Measurements from ENCODE around the gene JAK1. TPM values are rescaled to one million over a fixed set of nuclear protein-coding genes. Genes with fewer than 3 reads are reported as not detected.

JAK1 gene
- total RNA-seq, 1 experiment from 2014 or later, result 27.8 TPM

DNA sequence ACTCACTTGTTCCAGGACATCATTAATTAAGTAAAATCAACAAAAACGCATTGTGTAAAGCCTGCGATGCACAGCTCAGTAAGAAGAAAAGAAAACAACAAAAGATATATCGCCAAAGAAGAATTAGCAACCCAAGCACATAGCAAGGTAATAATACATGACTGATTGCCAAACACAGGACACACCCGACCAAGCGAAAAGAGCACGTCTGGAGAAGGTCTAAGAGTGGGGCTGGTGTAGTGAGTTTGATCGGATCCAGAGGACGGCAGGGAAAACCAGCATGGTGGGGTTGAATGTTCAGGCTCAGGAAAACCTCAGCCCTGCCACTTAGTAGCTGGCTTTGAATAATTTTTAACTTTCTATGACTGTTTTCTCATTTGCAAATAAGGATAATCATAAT is 69.8 kb downstream of the JAK1 start:
- H3K4me3 Mint-ChIP-seq, result no peak overlapping the region
- DNase-seq (ENCODE audit: low spot score) (no peak), ATAC-seq (no peak)
- CTCF ChIA-PET, result no interaction called here
- no peaks in the 10 kb centered on the region for H3K27me3 Mint-ChIP-seq (ENCODE audit: low read depth)
- TF ChIP-seq, protein P1, sequence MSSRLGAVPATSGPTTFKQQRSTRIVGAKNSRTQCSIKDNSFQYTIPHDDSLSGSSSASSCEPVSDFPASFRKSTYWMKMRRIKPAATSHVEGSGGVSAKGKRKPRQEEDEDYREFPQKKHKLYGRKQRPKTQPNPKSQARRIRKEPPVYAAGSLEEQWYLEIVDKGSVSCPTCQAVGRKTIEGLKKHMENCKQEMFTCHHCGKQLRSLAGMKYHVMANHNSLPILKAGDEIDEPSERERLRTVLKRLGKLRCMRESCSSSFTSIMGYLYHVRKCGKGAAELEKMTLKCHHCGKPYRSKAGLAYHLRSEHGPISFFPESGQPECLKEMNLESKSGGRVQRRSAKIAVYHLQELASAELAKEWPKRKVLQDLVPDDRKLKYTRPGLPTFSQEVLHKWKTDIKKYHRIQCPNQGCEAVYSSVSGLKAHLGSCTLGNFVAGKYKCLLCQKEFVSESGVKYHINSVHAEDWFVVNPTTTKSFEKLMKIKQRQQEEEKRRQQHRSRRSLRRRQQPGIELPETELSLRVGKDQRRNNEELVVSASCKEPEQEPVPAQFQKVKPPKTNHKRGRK (CRISPR knock-in tag; IDR thresholded peaks at IDR 0.05; ENCODE audit: borderline replicate concordance), result no peak
- no peak for TF ChIP-seq FOXP1 (CRISPR knock-in tag; IDR thresholded peaks at IDR 0.05; ENCODE audit: borderline replicate concordance)
- no peak for TF ChIP-seq TCF7 (CRISPR knock-in tag; IDR thresholded peaks at IDR 0.05; ENCODE audit: low read depth)
- no peak for TF ChIP-seq OVOL2 (CRISPR knock-in tag; IDR thresholded peaks at IDR 0.05; ENCODE audit: borderline replicate concordance)
- TF ChIP-seq NR3C1 (CRISPR knock-in tag; conservative IDR thresholded peaks at IDR 0.05; ENCODE audit: low read depth), result no peak
- TF ChIP-seq, protein P2, sequence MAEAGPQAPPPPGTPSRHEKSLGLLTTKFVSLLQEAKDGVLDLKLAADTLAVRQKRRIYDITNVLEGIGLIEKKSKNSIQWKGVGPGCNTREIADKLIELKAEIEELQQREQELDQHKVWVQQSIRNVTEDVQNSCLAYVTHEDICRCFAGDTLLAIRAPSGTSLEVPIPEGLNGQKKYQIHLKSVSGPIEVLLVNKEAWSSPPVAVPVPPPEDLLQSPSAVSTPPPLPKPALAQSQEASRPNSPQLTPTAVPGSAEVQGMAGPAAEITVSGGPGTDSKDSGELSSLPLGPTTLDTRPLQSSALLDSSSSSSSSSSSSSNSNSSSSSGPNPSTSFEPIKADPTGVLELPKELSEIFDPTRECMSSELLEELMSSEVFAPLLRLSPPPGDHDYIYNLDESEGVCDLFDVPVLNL (CRISPR knock-in tag; IDR thresholded peaks at IDR 0.05; ENCODE audit: borderline replicate concordance, low read depth), result no peak
- TF ChIP-seq, protein P3, sequence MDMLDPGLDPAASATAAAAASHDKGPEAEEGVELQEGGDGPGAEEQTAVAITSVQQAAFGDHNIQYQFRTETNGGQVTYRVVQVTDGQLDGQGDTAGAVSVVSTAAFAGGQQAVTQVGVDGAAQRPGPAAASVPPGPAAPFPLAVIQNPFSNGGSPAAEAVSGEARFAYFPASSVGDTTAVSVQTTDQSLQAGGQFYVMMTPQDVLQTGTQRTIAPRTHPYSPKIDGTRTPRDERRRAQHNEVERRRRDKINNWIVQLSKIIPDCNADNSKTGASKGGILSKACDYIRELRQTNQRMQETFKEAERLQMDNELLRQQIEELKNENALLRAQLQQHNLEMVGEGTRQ (CRISPR knock-in tag; IDR thresholded peaks at IDR 0.05), result no peak
- no peak for TF ChIP-seq ELF4 (CRISPR knock-in tag; IDR thresholded peaks at IDR 0.05; ENCODE audit: low read depth)
- no peak for TF ChIP-seq ZNF423 (CRISPR knock-in tag; IDR thresholded peaks at IDR 0.05)
- TF ChIP-seq SOX15 (CRISPR knock-in tag; IDR thresholded peaks at IDR 0.05), result no peak
- no peak for TF ChIP-seq NFATC4 (CRISPR knock-in tag; IDR thresholded peaks at IDR 0.05)
- TF ChIP-seq, protein P4, sequence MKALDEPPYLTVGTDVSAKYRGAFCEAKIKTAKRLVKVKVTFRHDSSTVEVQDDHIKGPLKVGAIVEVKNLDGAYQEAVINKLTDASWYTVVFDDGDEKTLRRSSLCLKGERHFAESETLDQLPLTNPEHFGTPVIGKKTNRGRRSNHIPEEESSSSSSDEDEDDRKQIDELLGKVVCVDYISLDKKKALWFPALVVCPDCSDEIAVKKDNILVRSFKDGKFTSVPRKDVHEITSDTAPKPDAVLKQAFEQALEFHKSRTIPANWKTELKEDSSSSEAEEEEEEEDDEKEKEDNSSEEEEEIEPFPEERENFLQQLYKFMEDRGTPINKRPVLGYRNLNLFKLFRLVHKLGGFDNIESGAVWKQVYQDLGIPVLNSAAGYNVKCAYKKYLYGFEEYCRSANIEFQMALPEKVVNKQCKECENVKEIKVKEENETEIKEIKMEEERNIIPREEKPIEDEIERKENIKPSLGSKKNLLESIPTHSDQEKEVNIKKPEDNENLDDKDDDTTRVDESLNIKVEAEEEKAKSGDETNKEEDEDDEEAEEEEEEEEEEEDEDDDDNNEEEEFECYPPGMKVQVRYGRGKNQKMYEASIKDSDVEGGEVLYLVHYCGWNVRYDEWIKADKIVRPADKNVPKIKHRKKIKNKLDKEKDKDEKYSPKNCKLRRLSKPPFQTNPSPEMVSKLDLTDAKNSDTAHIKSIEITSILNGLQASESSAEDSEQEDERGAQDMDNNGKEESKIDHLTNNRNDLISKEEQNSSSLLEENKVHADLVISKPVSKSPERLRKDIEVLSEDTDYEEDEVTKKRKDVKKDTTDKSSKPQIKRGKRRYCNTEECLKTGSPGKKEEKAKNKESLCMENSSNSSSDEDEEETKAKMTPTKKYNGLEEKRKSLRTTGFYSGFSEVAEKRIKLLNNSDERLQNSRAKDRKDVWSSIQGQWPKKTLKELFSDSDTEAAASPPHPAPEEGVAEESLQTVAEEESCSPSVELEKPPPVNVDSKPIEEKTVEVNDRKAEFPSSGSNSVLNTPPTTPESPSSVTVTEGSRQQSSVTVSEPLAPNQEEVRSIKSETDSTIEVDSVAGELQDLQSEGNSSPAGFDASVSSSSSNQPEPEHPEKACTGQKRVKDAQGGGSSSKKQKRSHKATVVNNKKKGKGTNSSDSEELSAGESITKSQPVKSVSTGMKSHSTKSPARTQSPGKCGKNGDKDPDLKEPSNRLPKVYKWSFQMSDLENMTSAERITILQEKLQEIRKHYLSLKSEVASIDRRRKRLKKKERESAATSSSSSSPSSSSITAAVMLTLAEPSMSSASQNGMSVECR (CRISPR knock-in tag; IDR thresholded peaks at IDR 0.05; ENCODE audit: borderline replicate concordance), result no peak
- TF ChIP-seq RELA (CRISPR knock-in tag; IDR thresholded peaks at IDR 0.05; ENCODE audit: borderline replicate concordance), result no peak
- TF ChIP-seq, protein P5, sequence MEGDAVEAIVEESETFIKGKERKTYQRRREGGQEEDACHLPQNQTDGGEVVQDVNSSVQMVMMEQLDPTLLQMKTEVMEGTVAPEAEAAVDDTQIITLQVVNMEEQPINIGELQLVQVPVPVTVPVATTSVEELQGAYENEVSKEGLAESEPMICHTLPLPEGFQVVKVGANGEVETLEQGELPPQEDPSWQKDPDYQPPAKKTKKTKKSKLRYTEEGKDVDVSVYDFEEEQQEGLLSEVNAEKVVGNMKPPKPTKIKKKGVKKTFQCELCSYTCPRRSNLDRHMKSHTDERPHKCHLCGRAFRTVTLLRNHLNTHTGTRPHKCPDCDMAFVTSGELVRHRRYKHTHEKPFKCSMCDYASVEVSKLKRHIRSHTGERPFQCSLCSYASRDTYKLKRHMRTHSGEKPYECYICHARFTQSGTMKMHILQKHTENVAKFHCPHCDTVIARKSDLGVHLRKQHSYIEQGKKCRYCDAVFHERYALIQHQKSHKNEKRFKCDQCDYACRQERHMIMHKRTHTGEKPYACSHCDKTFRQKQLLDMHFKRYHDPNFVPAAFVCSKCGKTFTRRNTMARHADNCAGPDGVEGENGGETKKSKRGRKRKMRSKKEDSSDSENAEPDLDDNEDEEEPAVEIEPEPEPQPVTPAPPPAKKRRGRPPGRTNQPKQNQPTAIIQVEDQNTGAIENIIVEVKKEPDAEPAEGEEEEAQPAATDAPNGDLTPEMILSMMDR (IDR thresholded peaks at IDR 0.05), result no peak
- TF ChIP-seq KAT7 (CRISPR knock-in tag; IDR thresholded peaks at IDR 0.05; ENCODE audit: borderline replicate concordance), result no peak
- H3K27ac Mint-ChIP-seq, result peak overlapping the region; percentile 78
- peaks cover 4% of the 10 kb centered on the region for H3K9me3 Mint-ChIP-seq
- POLR2A ChIA-PET, result no interaction called here
- H3K36me3 Mint-ChIP-seq, result no peaks in the 10 kb centered on the region
- H3K4me1 Mint-ChIP-seq, result peaks cover 63% of the 10 kb centered on the region

DNA sequence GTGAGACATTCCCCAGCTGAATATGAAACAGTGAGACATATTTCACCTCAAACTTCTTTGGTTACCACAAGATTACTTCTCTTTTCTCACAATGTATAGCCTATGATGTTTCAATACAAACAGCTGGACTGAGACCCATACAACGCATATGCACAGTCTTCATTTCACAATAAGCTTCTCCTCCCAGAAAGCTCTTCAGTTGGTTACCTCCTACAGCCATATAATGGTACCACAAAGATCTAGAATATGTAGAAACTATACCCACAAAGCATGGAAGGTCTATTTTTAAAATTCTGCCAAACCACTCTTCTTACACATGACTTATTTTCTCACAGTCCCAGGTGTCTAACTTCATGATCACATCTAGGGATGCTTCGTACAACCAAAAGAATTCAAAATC is 70.8 kb downstream of the JAK1 start:
- DNase-seq (ENCODE audit: low spot score) (no peak), ATAC-seq (no peak)
- CTCF ChIA-PET, result no interaction called here
- POLR2A ChIA-PET, result no interaction called here
- peaks cover 4% of the 10 kb centered on the region for H3K9me3 Mint-ChIP-seq
- no peak overlapping the region for H3K4me3 Mint-ChIP-seq
- peaks cover 68% of the 10 kb centered on the region for H3K4me1 Mint-ChIP-seq
- no peak overlapping the region for H3K27ac Mint-ChIP-seq
- no peaks in the 10 kb centered on the region for H3K27me3 Mint-ChIP-seq (ENCODE audit: low read depth)
- no peaks in the 10 kb centered on the region for H3K36me3 Mint-ChIP-seq
- TF ChIP-seq IRF2 (CRISPR knock-in tag; IDR thresholded peaks at IDR 0.05; ENCODE audit: borderline replicate concordance, low read depth), result no peak
- no peak for TF ChIP-seq FOXJ3 (CRISPR knock-in tag; IDR thresholded peaks at IDR 0.05; ENCODE audit: borderline replicate concordance)
- TF ChIP-seq, protein P6, sequence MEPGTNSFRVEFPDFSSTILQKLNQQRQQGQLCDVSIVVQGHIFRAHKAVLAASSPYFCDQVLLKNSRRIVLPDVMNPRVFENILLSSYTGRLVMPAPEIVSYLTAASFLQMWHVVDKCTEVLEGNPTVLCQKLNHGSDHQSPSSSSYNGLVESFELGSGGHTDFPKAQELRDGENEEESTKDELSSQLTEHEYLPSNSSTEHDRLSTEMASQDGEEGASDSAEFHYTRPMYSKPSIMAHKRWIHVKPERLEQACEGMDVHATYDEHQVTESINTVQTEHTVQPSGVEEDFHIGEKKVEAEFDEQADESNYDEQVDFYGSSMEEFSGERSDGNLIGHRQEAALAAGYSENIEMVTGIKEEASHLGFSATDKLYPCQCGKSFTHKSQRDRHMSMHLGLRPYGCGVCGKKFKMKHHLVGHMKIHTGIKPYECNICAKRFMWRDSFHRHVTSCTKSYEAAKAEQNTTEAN (CRISPR knock-in tag; IDR thresholded peaks at IDR 0.05), result no peak
- no peak for TF ChIP-seq ZNF671 (CRISPR knock-in tag; IDR thresholded peaks at IDR 0.05)
- TF ChIP-seq, protein P7, sequence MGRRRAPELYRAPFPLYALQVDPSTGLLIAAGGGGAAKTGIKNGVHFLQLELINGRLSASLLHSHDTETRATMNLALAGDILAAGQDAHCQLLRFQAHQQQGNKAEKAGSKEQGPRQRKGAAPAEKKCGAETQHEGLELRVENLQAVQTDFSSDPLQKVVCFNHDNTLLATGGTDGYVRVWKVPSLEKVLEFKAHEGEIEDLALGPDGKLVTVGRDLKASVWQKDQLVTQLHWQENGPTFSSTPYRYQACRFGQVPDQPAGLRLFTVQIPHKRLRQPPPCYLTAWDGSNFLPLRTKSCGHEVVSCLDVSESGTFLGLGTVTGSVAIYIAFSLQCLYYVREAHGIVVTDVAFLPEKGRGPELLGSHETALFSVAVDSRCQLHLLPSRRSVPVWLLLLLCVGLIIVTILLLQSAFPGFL (CRISPR knock-in tag; IDR thresholded peaks at IDR 0.05; ENCODE audit: borderline replicate concordance), result no peak
- TF ChIP-seq, protein P8, sequence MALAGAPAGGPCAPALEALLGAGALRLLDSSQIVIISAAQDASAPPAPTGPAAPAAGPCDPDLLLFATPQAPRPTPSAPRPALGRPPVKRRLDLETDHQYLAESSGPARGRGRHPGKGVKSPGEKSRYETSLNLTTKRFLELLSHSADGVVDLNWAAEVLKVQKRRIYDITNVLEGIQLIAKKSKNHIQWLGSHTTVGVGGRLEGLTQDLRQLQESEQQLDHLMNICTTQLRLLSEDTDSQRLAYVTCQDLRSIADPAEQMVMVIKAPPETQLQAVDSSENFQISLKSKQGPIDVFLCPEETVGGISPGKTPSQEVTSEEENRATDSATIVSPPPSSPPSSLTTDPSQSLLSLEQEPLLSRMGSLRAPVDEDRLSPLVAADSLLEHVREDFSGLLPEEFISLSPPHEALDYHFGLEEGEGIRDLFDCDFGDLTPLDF (CRISPR knock-in tag; IDR thresholded peaks at IDR 0.05), result no peak
- TF ChIP-seq JAZF1 (CRISPR knock-in tag; IDR thresholded peaks at IDR 0.05), result no peak

Data from WTC11 (cell line).